Activated CD8-positive, alpha-beta T cell treated with anti-CD3 and anti-CD28 coated beads, Interleukin-2, amount 10 ng/mL, durations not matched to agents 7 days and 5 days (primary cell): ENCODE measurements around the gene UQCR11. TPM values are rescaled to one million over a fixed set of nuclear protein-coding genes. Genes with fewer than 3 reads are reported as not detected.
A peak's percentile ranks its signal among the peaks of the same experiment; 100 is the strongest.

Experiments
- ATAC-seq: fragments of 150-1000 bp; cut with Tn5 transposase; one replicate; pipeline ENCODE4 v1.10.0; 2021; ENCODE audit warnings: moderate library complexity
- CTCF ChIA-PET: fragments of 350-600 bp; sonication (Branson Sonifier 250); formaldehyde crosslinking; loops from one replicate; lab custom pipeline; 2021; ENCODE audit warnings: antibody characterized with exemption; lab: Charles Lee
- POLR2A ChIA-PET: fragments of 350-600 bp; sonication (Branson Sonifier 250); formaldehyde crosslinking; loops from one replicate; lab custom pipeline; 2021; ENCODE audit warnings: antibody characterized with exemption; lab: Charles Lee
- DNase-seq: peaks from one replicate; pipeline ENCODE4 v3.0.0-alpha.2; 2020
- H3K27ac Mint-ChIP-seq: one replicate; pipeline ENCODE4 v1.8.0; 2021; ENCODE audit warnings: mild to moderate bottlenecking, mixed read lengths
- H3K27me3 Mint-ChIP-seq: one replicate; pipeline ENCODE4 v1.8.0; 2021; ENCODE audit warnings: low read depth, mixed read lengths
- H3K36me3 Mint-ChIP-seq: one replicate; pipeline ENCODE4 v1.8.0; 2021; ENCODE audit warnings: low read depth, mixed read lengths
- H3K4me1 Mint-ChIP-seq: one replicate; pipeline ENCODE4 v1.8.0; 2021; ENCODE audit warnings: low read depth, mixed read lengths
- H3K4me3 Mint-ChIP-seq: one replicate; pipeline ENCODE4 v1.8.0; 2021; ENCODE audit warnings: mild to moderate bottlenecking, mixed read lengths
- H3K9me3 Mint-ChIP-seq: one replicate; pipeline ENCODE4 v1.8.0; 2022; ENCODE audit warnings: mixed read lengths; ENCODE audit not compliant: insufficient read depth
- total RNA-seq, 2 experiments: library from RNA; stranded (reverse); gene quantifications; one replicate each; pipeline ENCODE4 v1.2.3, GENCODE V29; 2021

UQCR11 gene
- total RNA-seq, 2 experiments from 2014 or later = 180 to 195 TPM

- CTCF ChIA-PET = no interaction called here
- H3K4me3 Mint-ChIP-seq = peak within 1 kb of the TSS; percentile 45
- POLR2A ChIA-PET = interaction anchor here (0.5 to 1.1 kb wide), 2 partner anchors 37 to 275 kb away, joined by 3 read pairs; no protein-coding TSS in a partner anchor
- H3K36me3 Mint-ChIP-seq = no peaks in the 10 kb centered on the region
- peaks cover 2% of the 10 kb centered on the region for H3K4me1 Mint-ChIP-seq
- no peak within 1 kb of the TSS for H3K27ac Mint-ChIP-seq
- peak; percentile 83 for DNase-seq
- peak; percentile 87 for ATAC-seq
- H3K27me3 Mint-ChIP-seq = peaks cover 8% of the 10 kb centered on the region
- no peaks in the 10 kb centered on the region for H3K9me3 Mint-ChIP-seq
Observed at GRCh38 chr19:1568320-1569019, 36.8 kb downstream of the UQCR11 start, which contains the start of gene MEX3D. TSS of gene MEX3D (minus strand) at chr19:1568325. CDS start at chr19:1568058, 267 bp downstream.

- CTCF ChIA-PET = interaction anchor here (0.8 kb wide), 1 partner anchor 21 kb away, joined by 3 read pairs; no protein-coding TSS in a partner anchor
- Mint-ChIP-seq H3K4me3 (no peak overlapping the region), H3K9me3 (no peaks in the 10 kb centered on the region), H3K4me1 (peaks cover 2% of the 10 kb centered on the region), H3K27ac (no peak overlapping the region), H3K36me3 (no peaks in the 10 kb centered on the region), H3K27me3 (peaks cover 8% of the 10 kb centered on the region)
- POLR2A ChIA-PET = interaction anchor here (0.7 kb wide), 1 partner anchor 9 kb away, joined by 3 read pairs; no protein-coding TSS in a partner anchor
- ATAC-seq = no peak
- DNase-seq = no peak
Observed at GRCh38 chr19:1567848-1568227, 37.4 kb downstream of the UQCR11 start.

GRCh38 chr19:1567116-1567847, 38.0 kb downstream of the UQCR11 start:
- Mint-ChIP-seq H3K27ac (no peak overlapping the region), H3K9me3 (no peaks in the 10 kb centered on the region), H3K4me3 (peak overlapping the region; percentile 45), H3K27me3 (peaks cover 8% of the 10 kb centered on the region), H3K4me1 (peaks cover 2% of the 10 kb centered on the region), H3K36me3 (no peaks in the 10 kb centered on the region)
- CTCF ChIA-PET = interaction anchor here (0.8 kb wide), 1 partner anchor 21 kb away, joined by 3 read pairs; no protein-coding TSS in a partner anchor
- POLR2A ChIA-PET = interaction anchor here (0.7 kb wide), 1 partner anchor 9 kb away, joined by 3 read pairs; no protein-coding TSS in a partner anchor
- ATAC-seq (peak; percentile 16), DNase-seq (no peak)

GRCh38 chr19:1566392-1567115, 38.7 kb downstream of the UQCR11 start:
- ChIA-PET POLR2A (no interaction called here), CTCF (no interaction called here)
- H3K27ac Mint-ChIP-seq = no peak overlapping the region
- no peaks in the 10 kb centered on the region for H3K36me3 Mint-ChIP-seq
- DNase-seq (no peak), ATAC-seq (peak; percentile 4)
- no peak overlapping the region for H3K4me3 Mint-ChIP-seq
- peaks cover 2% of the 10 kb centered on the region for H3K4me1 Mint-ChIP-seq
- no peaks in the 10 kb centered on the region for H3K9me3 Mint-ChIP-seq
- peaks cover 8% of the 10 kb centered on the region for H3K27me3 Mint-ChIP-seq

- no peaks in the 10 kb centered on the region for H3K27me3 Mint-ChIP-seq
Observed at GRCh38 chr19:1563251-1563650, 42.0 kb downstream of the UQCR11 start.

GRCh38 chr19:1561236-1561842, 43.9 kb downstream of the UQCR11 start:
- Mint-ChIP-seq H3K27ac (no peak overlapping the region), H3K9me3 (no peaks in the 10 kb centered on the region), H3K4me1 (no peaks in the 10 kb centered on the region), H3K36me3 (no peaks in the 10 kb centered on the region), H3K27me3 (no peaks in the 10 kb centered on the region), H3K4me3 (no peak overlapping the region)
- no peak for DNase-seq
- CTCF ChIA-PET = interaction anchor here (1.2 kb wide), 1 partner anchor 15 kb away, joined by 3 read pairs; no protein-coding TSS in a partner anchor
- ATAC-seq = no peak
- POLR2A ChIA-PET = no interaction called here

More at GRCh38 chr19:1563251-1563650, 42.0 kb downstream of the UQCR11 start:
- H3K36me3 Mint-ChIP-seq = no peaks in the 10 kb centered on the region
- ATAC-seq (no peak), DNase-seq (no peak)
- H3K9me3 Mint-ChIP-seq = no peaks in the 10 kb centered on the region
- POLR2A ChIA-PET = no interaction called here
- no peak overlapping the region for H3K4me3 Mint-ChIP-seq
- no peaks in the 10 kb centered on the region for H3K4me1 Mint-ChIP-seq
- no peak overlapping the region for H3K27ac Mint-ChIP-seq
- CTCF ChIA-PET = interaction anchor here (1.3 kb wide), 1 partner anchor 17 kb away, joined by 5 read pairs; no protein-coding TSS in a partner anchor

GRCh38 chr19:1560286-1560882, 44.9 kb downstream of the UQCR11 start:
- Mint-ChIP-seq H3K36me3 (no peaks in the 10 kb centered on the region), H3K4me1 (no peaks in the 10 kb centered on the region), H3K4me3 (no peak overlapping the region), H3K27me3 (no peaks in the 10 kb centered on the region), H3K9me3 (no peaks in the 10 kb centered on the region), H3K27ac (no peak overlapping the region)
- DNase-seq (no peak), ATAC-seq (no peak)
- ChIA-PET POLR2A (no interaction called here), CTCF (interaction anchor here (1.2 to 1.8 kb wide), 2 partner anchors 14 kb away, joined by 3 to 4 read pairs; no protein-coding TSS in a partner anchor)

GRCh38 chr19:1558552-1558951, 46.7 kb downstream of the UQCR11 start:
- ChIA-PET CTCF (interaction anchor here (1.8 kb wide), 1 partner anchor 12 kb away, joined by 4 read pairs; no protein-coding TSS in a partner anchor), POLR2A (interaction anchor here (0.6 kb wide), 1 partner anchor 569 kb away, joined by 3 read pairs; no protein-coding TSS in a partner anchor)
- Mint-ChIP-seq H3K27me3 (no peaks in the 10 kb centered on the region), H3K27ac (no peak overlapping the region), H3K9me3 (no peaks in the 10 kb centered on the region), H3K4me1 (no peaks in the 10 kb centered on the region), H3K36me3 (no peaks in the 10 kb centered on the region), H3K4me3 (no peak overlapping the region)
- ATAC-seq (no peak), DNase-seq (no peak)

GRCh38 chr19:1556390-1557070, 48.7 kb downstream of the UQCR11 start:
- ATAC-seq (no peak), DNase-seq (no peak)
- no peaks in the 10 kb centered on the region for H3K27me3 Mint-ChIP-seq
- H3K27ac Mint-ChIP-seq = no peak overlapping the region
- ChIA-PET CTCF (no interaction called here), POLR2A (no interaction called here)
- H3K4me1 Mint-ChIP-seq = no peaks in the 10 kb centered on the region
- no peaks in the 10 kb centered on the region for H3K36me3 Mint-ChIP-seq
- no peak overlapping the region for H3K4me3 Mint-ChIP-seq
- H3K9me3 Mint-ChIP-seq = no peaks in the 10 kb centered on the region

GRCh38 chr19:1555487-1556389, 49.5 kb downstream of the UQCR11 start:
- ATAC-seq = no peak
- POLR2A ChIA-PET = no interaction called here
- no peak overlapping the region for H3K4me3 Mint-ChIP-seq

More at GRCh38 chr19:1555487-1556389, 49.5 kb downstream of the UQCR11 start:
- Mint-ChIP-seq H3K9me3 (no peaks in the 10 kb centered on the region), H3K27ac (no peak overlapping the region), H3K27me3 (no peaks in the 10 kb centered on the region), H3K36me3 (no peaks in the 10 kb centered on the region), H3K4me1 (no peaks in the 10 kb centered on the region)
- DNase-seq = no peak
- CTCF ChIA-PET = no interaction called here
